GM18867 (cell line): Measurements from ENCODE around the gene ZNF599.

Experiments
- ATAC-seq: cut with Tn5 transposase; IDR thresholded peaks from one replicate; pipeline ENCODE4 v1.9.1; 2021; ENCODE audit warnings: mild to moderate bottlenecking, moderate library complexity; ENCODE audit not compliant: unreplicated experiment

The ZNF599 gene

GRCh38 chr19:34744896-34745690, 27.9 kb downstream of the ZNF599 start:
- ATAC-seq: no peak

DNA sequence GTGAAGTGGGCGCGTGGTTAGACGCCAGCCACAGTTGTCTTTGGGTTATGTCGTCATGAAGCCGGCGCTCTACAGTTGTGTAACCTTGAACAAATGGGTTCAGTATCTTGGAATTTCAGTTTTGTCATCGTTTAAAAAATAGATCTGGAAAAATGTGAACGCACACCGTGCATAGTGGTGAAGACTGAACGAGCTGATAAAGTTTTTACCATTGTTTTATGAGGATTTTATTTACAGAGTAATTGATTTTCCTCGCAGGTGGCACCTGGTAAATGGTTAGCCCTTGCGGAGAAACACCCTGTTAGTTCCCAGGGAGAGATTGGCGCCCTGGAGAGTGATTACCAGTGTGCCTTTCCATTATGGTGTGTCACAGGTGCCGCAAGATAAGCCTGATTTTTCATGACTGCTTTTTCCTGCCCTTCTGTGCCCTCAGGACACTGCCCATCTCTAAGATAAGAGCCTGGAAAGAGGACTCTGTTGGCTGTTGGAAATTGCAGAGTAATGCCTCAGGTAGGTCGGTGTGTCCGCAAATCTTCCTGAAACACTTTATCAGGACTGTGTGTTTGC, 38.4 kb downstream of the ZNF599 start:
- no peak for ATAC-seq

DNA sequence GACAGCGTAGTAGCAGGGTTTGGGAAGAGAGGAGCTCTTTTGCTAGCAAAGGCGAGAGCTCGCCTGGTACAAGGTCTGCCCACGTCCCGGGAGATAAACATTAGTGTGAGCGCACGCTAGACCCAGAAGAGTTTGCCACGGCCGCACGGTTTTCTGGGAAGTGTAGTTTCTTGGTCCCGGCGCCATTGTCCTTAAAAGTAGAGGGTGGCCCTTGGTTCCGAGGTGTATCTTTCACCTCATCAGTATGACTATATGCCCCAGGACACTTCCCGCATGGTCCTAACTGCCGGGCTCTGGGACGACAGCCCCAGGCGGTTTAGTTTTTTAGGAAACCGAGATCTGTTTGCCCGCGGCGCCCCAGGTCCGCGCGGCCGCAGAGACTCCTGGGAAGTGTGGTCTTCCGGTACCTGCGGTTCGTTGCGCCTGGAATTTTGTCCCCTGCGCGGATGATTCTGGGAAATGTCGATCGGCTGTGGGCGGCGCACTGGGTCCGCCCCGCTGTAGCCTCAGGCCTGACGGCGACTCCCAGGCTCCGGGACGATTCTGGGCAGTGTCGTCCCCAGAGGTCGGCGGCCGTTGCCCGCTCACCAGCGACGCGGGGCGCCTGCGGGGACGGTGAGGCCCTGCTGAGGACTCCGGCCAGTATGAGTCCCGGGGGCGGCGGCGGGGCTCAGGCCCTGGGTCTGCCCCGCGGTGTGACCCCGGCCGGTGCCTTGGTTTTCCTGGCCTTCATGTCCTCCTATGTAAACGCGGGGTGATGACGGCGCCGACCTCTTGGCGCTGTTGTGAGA, 39.1 kb downstream of the ZNF599 start, which contains the start of gene ZNF181:
Gene ZNF181, plus strand, starts transcription at position 498 of the 791 bp plus-strand sequence. CDS start 795 bp downstream, outside the sequence.
- ATAC-seq: peak; percentile 85

DNA sequence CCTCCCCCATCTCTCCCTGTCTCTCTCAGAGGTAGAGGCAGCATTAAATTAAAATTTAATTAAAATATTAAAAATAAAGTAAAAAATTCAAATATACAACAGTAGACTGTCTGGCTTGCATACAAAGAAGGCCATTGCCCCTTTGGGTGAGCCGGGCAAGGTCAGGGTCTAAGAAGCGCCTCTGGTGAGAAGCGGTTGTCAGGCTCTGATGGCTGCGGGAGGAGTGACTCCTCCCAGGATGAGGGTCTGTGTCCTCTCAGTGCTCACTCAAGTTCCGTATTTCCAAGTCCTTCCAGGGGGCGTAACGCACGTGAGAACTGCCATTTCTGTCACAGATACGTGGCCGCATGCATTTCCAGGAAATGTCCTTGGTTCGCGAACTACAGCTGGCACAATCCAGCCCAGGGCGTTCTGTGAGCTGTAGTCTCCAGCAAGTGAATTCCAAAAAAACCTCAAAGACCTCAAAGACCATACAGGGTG, 39.7 kb downstream of the ZNF599 start:
- ATAC-seq: no peak

DNA sequence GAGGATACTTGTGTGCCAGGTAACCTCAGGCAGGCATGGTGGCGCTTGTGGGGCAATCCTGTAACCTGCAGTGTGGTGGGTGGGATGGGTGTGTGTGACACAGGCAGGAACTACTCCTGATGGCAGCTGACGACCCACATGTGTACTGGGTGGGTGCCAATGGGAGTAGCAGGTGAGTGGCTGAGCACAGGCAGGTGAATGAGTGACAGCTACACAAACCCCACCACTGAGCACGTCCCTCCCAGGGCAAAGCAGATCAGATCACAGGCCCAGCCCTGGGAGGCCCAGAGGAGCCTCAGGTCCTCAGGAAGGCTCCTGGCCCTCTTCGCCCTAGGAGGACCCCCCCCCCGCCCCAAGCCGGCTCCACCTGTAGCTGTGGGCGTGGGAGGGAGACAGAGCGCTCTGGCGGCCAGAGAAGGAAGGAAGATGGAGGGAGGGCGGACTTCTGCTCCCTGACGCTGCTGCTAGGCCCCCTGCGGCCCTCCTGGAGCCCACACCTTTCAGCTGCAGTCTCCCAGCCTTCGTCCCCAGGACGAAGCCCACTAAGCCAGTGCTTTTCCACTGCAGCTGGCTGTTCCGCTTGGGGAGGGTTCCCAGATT, 40.3 kb downstream of the ZNF599 start:
- no peak for ATAC-seq

DNA sequence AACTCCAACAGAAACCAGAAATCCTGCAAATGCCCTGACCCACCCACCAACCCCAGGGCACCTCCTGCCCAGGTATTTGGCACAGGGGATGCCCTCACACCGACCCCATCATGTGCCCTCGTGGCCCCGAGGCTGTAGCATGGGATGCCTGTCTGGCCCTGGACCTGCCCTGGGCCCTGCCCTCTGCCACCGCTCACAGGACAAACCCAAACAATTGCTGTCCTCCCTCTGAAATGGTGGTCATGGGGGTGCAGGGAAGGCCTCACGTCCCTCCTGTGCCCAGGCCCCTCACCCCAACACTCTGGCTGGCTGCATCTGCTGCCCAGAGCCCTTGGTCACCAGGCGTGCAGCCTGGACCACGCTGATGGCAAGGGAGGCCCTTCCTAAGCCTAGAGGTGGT, 41.1 kb downstream of the ZNF599 start:
- ATAC-seq: no peak

DNA sequence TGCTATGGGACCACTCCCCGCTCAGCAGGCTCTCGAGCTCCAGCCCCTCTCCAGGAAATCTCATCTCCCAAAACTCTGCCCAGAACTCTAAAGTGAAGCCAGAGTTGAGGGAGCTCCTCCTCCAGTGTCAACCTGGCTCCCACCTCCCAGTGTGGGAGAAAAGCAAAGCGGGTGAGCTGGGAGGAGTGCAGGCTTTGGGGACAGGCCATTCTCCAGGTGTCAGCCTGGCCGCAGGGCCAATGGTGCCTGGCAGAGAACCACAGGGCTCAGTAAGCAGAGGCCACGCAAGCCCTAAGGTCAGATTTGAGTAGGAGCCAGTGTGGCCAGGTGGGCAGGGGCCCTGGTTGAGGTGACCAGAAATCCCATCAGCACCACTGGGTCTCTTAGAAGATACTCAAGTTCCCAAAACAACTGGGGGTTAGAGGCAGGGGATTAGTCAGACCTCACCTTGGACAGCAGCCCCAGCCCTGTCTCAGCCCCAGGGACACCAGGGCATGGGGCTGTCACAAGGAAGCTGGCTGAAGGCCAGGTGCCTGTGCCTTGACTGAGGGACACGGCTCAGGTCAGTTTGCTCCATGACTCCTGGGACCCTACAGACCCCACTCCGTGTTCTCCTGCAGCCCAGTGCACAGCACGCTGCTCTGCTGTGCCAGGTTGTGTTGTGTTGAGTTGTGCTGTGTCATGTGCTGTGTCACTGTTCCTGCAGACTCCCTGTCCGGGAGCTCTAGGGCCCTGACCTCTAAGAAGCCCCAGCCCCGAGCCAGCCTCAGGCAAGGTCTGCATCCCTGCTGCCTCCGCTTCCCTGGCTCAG, 41.8 kb downstream of the ZNF599 start:
- ATAC-seq: no peak

DNA sequence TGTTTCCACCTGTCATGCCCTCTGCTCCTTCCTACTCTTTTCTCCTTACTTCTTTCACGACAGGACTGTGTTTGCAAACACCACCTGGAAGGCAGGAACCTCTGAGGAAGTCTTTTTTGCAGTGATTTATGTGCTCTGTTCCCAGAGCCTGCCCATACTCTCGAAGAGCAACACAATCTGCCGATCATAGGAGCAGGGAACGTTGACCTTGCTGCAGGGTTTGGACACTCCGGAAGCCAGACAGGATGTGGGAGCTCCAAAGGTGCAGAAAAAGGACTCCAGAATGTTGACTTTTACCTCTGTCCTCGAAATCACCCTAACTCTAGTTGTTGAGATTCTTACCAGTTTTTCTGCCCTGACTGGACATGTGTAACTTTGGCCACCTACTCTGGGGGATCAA, 47.6 kb downstream of the ZNF599 start:
- no peak for ATAC-seq

DNA sequence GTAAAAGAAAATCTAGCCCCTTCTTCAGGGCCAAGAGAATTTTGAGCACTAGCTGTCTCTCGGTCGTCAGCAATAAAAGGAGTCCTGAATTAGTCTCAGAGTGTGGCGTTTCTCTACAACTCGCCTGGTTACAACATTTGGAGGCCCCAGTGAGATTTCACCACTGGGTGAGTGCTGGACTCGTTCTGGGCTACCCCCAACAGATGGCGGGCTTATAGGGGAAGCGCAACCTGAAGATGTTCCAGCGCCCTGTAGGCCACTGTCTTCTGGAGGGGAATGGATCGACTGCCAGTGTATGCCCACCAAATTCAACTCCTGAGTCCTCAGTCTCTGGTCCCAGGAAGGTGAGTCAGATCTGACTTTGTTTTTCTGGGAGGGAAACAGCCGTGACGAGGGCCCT, 50.7 kb downstream of the ZNF599 start:
- no peak for ATAC-seq

DNA sequence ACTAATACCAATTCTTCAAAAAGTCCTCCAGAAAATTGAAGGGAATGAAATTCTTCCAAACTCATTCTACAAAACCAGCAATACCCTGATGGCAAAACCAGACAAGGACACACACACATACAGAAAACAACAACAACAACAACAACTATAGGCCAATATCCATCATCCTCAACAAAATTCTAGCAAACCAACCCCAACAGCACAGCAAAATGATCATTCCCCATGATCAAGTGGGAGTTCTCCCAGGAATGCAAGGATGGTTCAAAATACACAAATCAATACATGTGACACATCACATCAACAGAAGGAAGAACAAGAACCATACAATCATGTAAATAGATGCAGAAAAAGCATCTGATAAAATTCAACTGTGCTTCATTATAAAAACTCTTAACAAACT, 57.7 kb downstream of the ZNF599 start:
- ATAC-seq: no peak

GRCh38 chr19:34713262-34713637, 59.8 kb downstream of the ZNF599 start:
- ATAC-seq: no peak

GRCh38 chr19:34712395-34713261, 60.4 kb downstream of the ZNF599 start:
- no peak for ATAC-seq

- ATAC-seq: no peak
These were observed 61.1 kb downstream of the ZNF599 start for GRCh38 chr19:34711890-34712289.
